ENCODE data around the gene CHGA. TPM values are rescaled to one million over a fixed set of nuclear protein-coding genes. Genes with fewer than 3 reads are reported as not detected.

The CHGA gene
- polyA plus RNA-seq, 3 donors, result not detected

DNA sequence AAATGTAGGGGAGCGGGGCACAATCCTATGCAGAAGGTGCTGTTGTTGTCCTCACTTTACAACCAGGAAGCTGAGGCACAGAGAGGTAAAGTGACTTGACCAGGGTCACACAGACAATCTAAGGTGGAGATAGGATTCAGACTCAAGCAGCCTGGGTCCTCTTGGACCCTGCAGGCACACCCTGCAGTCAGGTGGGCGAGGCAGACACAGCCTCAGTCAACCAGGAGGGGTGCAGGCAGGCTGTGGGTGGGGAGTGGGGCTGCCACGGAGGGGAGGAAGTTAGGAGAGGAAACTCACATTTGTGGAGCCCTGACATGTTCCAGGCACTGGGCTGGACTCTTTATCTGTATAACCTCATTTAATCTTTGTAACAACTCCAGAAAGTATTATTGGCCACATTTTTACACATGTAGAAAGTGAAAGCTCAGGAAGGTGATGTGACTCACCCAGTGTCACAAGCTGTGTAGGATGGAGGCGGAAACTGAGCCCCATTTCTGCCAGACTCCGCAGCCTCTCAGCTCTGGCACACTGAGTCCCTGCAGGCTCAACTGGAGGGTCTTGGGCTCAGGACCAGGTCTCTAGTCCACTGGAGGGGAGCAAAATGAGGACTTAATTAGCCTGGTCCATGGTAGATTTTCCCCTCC is 24.9 kb upstream of the CHGA start:
- peaks cover 14 to 45% (median 16%) of the 10 kb centered on the region in 3 donors for H3K27me3 Mint-ChIP-seq (ENCODE audit: low read depth in 3 of 3)
- 100% methylated on average over 2 of the region's 5 CpGs for WGBS (ENCODE audit: insufficient coverage)
- Histone ChIP-seq H3K36me3 (replicated peaks in 1 of 2; ENCODE audit: control insufficient read depth in 1 of 2, insufficient read depth in 2 of 2, low read length in 2 of 2) (no peaks in the 10 kb centered on the region), H3K4me2 (replicated peaks; ENCODE audit: extremely low read depth, low read length, poor library complexity, severe bottlenecking) (no peak overlapping the region), H3K9me3 (replicated peaks in 1 of 2; ENCODE audit: control insufficient read depth in 1 of 2, insufficient read depth in 1 of 2, low read length in 2 of 2) (peaks cover 8 to 9% of the 10 kb centered on the region in 2 donors), H3K4me3 (replicated peaks in 1 of 3; ENCODE audit: low read depth in 2 of 3, low read length in 3 of 3) (no peak overlapping the region), H3K79me2 (ENCODE audit: insufficient read depth, low read length) (no peaks in the 10 kb centered on the region), H4K20me1 (ENCODE audit: insufficient read depth, low read length) (no peaks in the 10 kb centered on the region), H2AFZ (ENCODE audit: insufficient read depth, low read depth, low read length, poor library complexity, severe bottlenecking) (no peak overlapping the region), H3K27ac (ENCODE audit: low read depth in 1 of 2, low read length in 2 of 2) (no peak overlapping the region), H3K9ac (ENCODE audit: insufficient read depth, low read length, poor library complexity, severe bottlenecking) (no peak overlapping the region), H3K27me3 (ENCODE audit: control insufficient read depth in 2 of 2, insufficient read depth in 2 of 2, low read length in 2 of 2) (peaks cover 0 to 8% of the 10 kb centered on the region in 2 donors), H3K4me1 (ENCODE audit: control insufficient read depth in 1 of 2, insufficient read depth in 2 of 2, low read length in 2 of 2) (no peaks in the 10 kb centered on the region)
- peaks cover 6% of the 10 kb centered on the region for H3K4me1 Mint-ChIP-seq
- no peak for DNase-seq
- H3K9me3 Mint-ChIP-seq, result peaks cover 4 to 19% (median 9%) of the 10 kb centered on the region in 7 donors
- no peak overlapping the region for H3K27ac Mint-ChIP-seq
- TF ChIP-seq, protein P1, sequence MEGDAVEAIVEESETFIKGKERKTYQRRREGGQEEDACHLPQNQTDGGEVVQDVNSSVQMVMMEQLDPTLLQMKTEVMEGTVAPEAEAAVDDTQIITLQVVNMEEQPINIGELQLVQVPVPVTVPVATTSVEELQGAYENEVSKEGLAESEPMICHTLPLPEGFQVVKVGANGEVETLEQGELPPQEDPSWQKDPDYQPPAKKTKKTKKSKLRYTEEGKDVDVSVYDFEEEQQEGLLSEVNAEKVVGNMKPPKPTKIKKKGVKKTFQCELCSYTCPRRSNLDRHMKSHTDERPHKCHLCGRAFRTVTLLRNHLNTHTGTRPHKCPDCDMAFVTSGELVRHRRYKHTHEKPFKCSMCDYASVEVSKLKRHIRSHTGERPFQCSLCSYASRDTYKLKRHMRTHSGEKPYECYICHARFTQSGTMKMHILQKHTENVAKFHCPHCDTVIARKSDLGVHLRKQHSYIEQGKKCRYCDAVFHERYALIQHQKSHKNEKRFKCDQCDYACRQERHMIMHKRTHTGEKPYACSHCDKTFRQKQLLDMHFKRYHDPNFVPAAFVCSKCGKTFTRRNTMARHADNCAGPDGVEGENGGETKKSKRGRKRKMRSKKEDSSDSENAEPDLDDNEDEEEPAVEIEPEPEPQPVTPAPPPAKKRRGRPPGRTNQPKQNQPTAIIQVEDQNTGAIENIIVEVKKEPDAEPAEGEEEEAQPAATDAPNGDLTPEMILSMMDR (IDR thresholded peaks at IDR 0.05), result no peak
- H3K4me3 Mint-ChIP-seq, result no peak overlapping the region
- no peaks in the 10 kb centered on the region for H3K36me3 Mint-ChIP-seq
- intact Hi-C loops (cut with micrococcal nuclease), result no loop called here

GRCh38 chr14:92898566-92899131 is 24.3 kb upstream of the CHGA start:
- Mint-ChIP-seq H3K27ac (no peak overlapping the region), H3K36me3 (no peaks in the 10 kb centered on the region), H3K4me3 (no peak overlapping the region), H3K4me1 (peaks cover 6% of the 10 kb centered on the region), H3K9me3 (peaks cover 3 to 13% (median 7%) of the 10 kb centered on the region in 7 donors), H3K27me3 (ENCODE audit: low read depth in 3 of 3) (peaks cover 20 to 51% (median 22%) of the 10 kb centered on the region in 3 donors)
- DNase-seq, result no peak
- H2AFZ ChIP-seq (ENCODE audit: insufficient read depth, low read depth, low read length, poor library complexity, severe bottlenecking), result no peak overlapping the region
- no peaks in the 10 kb centered on the region for H3K4me1 ChIP-seq (ENCODE audit: control insufficient read depth in 1 of 2, insufficient read depth in 2 of 2, low read length in 2 of 2)
- H3K9me3 ChIP-seq (replicated peaks in 1 of 2; ENCODE audit: control insufficient read depth in 1 of 2, insufficient read depth in 1 of 2, low read length in 2 of 2), result peaks cover 5 to 6% of the 10 kb centered on the region in 2 donors
- no peak overlapping the region for H3K9ac ChIP-seq (ENCODE audit: insufficient read depth, low read length, poor library complexity, severe bottlenecking)
- no peak overlapping the region for H3K4me2 ChIP-seq (replicated peaks; ENCODE audit: extremely low read depth, low read length, poor library complexity, severe bottlenecking)
- H3K36me3 ChIP-seq (replicated peaks in 1 of 2; ENCODE audit: control insufficient read depth in 1 of 2, insufficient read depth in 2 of 2, low read length in 2 of 2), result no peaks in the 10 kb centered on the region
- no peak overlapping the region for H3K27ac ChIP-seq (ENCODE audit: low read depth in 1 of 2, low read length in 2 of 2)
- TF ChIP-seq, protein P1 (IDR thresholded peaks at IDR 0.05), result no peak
- 0% methylated on average over 2 of the region's 9 CpGs for WGBS (ENCODE audit: insufficient coverage)
- intact Hi-C loops (cut with micrococcal nuclease), result no loop called here
- H3K27me3 ChIP-seq (ENCODE audit: control insufficient read depth in 2 of 2, insufficient read depth in 2 of 2, low read length in 2 of 2), result peaks cover 0 to 12% of the 10 kb centered on the region in 2 donors
- no peak overlapping the region for H3K4me3 ChIP-seq (replicated peaks in 1 of 3; ENCODE audit: low read depth in 2 of 3, low read length in 3 of 3)
- no peaks in the 10 kb centered on the region for H3K79me2 ChIP-seq (ENCODE audit: insufficient read depth, low read length)
- no peaks in the 10 kb centered on the region for H4K20me1 ChIP-seq (ENCODE audit: insufficient read depth, low read length)
